ENCODE measurements around the gene MKX.

Gene MKX

GRCh38 chr10:27746397-27747095 is 927 bp upstream of the MKX start:
- Mint-ChIP-seq H3K27me3 (ENCODE audit: low read depth) (peaks cover 73% of the 10 kb centered on the region), H3K4me3 (peak overlapping the region; percentile 35), H3K4me1 (ENCODE audit: low read depth) (peaks cover 18% of the 10 kb centered on the region), H3K27ac (peak overlapping the region; percentile 29), H3K9me3 (no peaks in the 10 kb centered on the region), H3K36me3 (ENCODE audit: low read depth) (peaks cover 2% of the 10 kb centered on the region)

DNA sequence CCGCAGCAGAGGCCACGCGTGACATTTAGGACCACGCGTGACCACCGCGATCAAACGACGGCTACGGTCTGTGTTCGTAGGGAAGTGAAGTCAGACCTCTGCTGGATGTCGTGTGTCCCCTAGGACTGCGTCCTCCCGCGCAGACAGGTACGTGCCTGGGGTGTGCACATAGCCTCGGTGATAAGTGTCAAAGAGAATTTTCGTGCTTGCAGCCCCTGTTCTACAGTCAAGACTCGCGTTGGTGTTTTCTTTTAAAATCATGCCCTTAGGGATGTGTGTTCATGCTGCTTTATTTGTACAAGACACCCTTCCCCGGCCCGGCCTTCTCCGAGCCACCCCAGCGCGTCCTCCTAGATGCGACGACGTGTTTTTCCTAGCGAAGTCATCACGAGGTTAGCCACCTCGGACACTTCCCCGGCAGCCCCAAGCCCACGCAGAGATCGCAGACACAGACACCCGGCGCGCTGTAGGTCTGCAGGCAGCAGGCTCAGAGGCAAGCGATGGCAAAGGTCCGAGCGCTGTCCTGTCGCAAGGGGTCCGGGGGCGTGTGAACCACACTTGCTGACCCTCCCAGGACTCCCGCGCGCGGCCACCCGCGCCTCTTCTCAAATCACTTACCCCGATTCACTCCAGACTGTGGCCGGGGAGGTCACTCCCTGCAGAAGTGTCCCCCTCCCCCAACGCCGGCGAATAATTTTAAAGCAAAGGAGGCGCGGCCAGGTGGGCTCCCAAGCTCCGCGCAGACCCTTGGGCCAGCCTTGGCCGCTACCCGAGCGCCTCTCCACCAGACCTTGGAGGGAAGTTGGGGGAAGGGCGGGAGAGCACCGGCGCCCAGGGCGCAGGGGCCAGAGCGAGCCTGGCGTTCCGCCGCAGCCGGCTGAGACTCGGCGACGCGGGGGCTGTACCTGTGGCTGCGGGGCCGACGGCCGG is 552 bp downstream of the MKX start:
- Mint-ChIP-seq H3K27ac (no peak overlapping the region), H3K36me3 (ENCODE audit: low read depth) (peaks cover 2% of the 10 kb centered on the region), H3K4me3 (peak overlapping the region; percentile 67), H3K27me3 (ENCODE audit: low read depth) (peaks cover 76% of the 10 kb centered on the region), H3K4me1 (ENCODE audit: low read depth) (peaks cover 18% of the 10 kb centered on the region), H3K9me3 (no peaks in the 10 kb centered on the region)

- Mint-ChIP-seq H3K27ac (peak overlapping the region; percentile 36), H3K27me3 (ENCODE audit: low read depth) (peaks cover 72% of the 10 kb centered on the region), H3K4me3 (peak overlapping the region; percentile 71), H3K36me3 (ENCODE audit: low read depth) (peaks cover 2% of the 10 kb centered on the region), H3K9me3 (no peaks in the 10 kb centered on the region), H3K4me1 (ENCODE audit: low read depth) (peaks cover 18% of the 10 kb centered on the region)
These were observed 1.5 kb downstream of the MKX start for GRCh38 chr10:27743877-27744801.

DNA sequence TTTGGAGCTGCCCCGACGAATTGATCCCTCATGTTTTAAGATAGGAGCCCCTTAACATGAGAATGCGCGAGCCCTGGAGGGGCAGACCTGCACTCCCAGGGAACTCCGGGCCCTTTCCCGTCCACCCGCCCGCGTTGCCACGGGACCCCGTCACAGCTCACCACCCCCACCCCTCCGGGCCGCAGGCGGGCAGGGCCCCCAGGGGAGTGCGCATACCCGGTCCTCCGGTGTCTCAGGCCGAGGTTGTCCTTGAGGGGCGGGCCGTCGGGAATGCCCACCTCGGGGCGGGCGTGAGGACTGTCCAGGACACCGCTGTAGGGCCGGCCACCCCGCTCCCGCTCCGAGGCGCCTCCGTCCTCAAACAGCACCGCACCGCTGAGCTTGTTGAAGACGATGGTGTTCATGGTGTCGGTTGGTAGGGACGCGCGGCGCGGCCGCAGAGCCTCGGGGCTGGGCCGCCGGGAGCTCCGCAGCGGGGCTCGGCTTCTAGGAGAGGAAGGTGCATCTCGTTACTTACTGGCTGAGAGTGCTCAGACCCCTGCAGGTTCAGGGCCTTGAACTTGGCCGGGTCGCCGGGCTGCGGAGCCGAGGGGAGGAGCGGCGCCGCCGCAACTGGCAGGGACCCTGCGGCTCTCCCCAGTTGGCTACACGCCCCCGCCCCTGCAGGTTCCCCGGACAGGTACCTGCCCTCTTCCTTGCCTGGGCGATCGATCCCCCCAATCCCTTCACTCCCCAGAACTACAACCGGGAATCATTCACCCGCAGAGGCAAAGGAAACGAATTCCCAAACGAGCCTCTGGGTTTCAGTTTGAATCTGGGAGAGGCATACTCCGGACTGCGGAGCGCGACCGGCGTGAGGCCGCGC is 2.4 kb downstream of the MKX start:
- Mint-ChIP-seq H3K27ac (peak overlapping the region; percentile 36), H3K27me3 (ENCODE audit: low read depth) (peaks cover 72% of the 10 kb centered on the region), H3K9me3 (no peaks in the 10 kb centered on the region), H3K36me3 (ENCODE audit: low read depth) (peaks cover 2% of the 10 kb centered on the region), H3K4me1 (ENCODE audit: low read depth) (peaks cover 18% of the 10 kb centered on the region), H3K4me3 (peak overlapping the region; percentile 71)

DNA sequence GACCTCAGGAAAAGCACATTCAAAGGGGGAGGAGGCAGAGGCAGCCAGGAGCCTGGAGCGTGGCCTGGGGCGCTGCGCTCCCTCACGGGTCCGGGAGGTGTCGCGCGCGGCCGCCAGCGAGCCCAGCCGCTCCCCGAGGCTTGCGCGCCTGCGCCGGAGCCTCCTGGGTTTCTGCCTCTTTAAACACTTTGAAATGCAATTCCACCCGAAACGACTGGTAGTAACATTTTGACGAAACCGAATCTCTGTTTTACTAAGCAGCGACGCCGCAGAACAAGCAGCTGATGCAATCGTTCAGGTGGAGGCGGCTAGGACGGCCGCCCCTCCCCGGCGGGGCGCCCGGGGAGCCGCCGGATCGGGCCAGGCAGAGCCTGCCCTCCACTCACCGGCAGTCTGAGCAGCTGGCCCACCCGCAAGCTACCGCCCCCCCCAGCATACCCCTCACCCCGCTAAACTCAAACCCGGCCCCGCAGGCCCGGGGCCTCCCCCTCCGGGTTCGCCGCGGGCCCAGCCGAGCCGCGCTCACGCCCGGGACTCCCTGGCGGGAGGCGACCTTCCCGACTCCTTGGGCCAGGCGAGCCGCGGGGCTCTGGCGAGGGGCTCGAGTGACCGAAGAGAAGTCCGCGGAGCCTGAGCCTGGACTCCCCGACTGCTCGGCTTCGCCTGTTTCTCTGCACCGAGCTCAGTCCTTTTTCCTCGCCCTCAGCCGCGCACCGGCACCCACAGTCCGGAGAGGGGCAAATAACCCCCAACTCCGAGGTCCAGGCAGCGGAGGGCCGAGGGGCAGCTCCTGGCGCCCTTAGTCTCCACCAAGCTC is 3.2 kb downstream of the MKX start:
- no peak overlapping the region for H3K27ac Mint-ChIP-seq
- peaks cover 2% of the 10 kb centered on the region for H3K36me3 Mint-ChIP-seq (ENCODE audit: low read depth)
- peaks cover 75% of the 10 kb centered on the region for H3K27me3 Mint-ChIP-seq (ENCODE audit: low read depth)
- no peaks in the 10 kb centered on the region for H3K9me3 Mint-ChIP-seq
- H3K4me3 Mint-ChIP-seq = peak overlapping the region; percentile 73
- H3K4me1 Mint-ChIP-seq (ENCODE audit: low read depth) = peaks cover 18% of the 10 kb centered on the region

GRCh38 chr10:27741173-27742091 is 4.2 kb downstream of the MKX start:
- no peak overlapping the region for H3K27ac Mint-ChIP-seq
- peaks cover 74% of the 10 kb centered on the region for H3K27me3 Mint-ChIP-seq (ENCODE audit: low read depth)
- H3K9me3 Mint-ChIP-seq = no peaks in the 10 kb centered on the region
- peaks cover 18% of the 10 kb centered on the region for H3K4me1 Mint-ChIP-seq (ENCODE audit: low read depth)
- H3K36me3 Mint-ChIP-seq (ENCODE audit: low read depth) = peaks cover 2% of the 10 kb centered on the region
- H3K4me3 Mint-ChIP-seq = peak overlapping the region; percentile 73

GRCh38 chr10:27736396-27736795 is 9.2 kb downstream of the MKX start:
- Mint-ChIP-seq H3K27ac (no peak overlapping the region), H3K9me3 (no peaks in the 10 kb centered on the region), H3K36me3 (ENCODE audit: low read depth) (no peaks in the 10 kb centered on the region), H3K27me3 (ENCODE audit: low read depth) (peaks cover 62% of the 10 kb centered on the region), H3K4me1 (ENCODE audit: low read depth) (no peaks in the 10 kb centered on the region), H3K4me3 (no peak overlapping the region)

DNA sequence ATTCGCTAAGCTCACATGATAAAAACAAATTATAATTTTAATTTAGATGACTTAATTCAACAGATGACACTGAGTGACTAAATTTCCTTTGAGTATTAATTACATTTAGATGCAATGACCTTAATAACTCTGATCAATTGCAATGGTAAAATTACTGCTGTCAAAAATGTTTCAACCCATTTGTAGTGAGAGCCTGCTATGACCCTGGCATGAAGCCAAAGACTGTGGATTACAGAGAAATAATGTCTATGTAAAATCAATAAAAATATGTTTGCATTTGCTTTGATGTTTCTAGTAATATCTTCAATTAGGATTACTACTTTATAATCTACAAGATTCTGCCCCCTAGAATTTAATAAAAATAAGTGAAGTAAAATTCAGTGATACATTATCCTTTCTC is 15.6 kb downstream of the MKX start:
- Mint-ChIP-seq H3K27me3 (ENCODE audit: low read depth) (peaks cover 35% of the 10 kb centered on the region), H3K27ac (no peak overlapping the region), H3K4me3 (no peak overlapping the region), H3K9me3 (no peaks in the 10 kb centered on the region), H3K36me3 (ENCODE audit: low read depth) (no peaks in the 10 kb centered on the region), H3K4me1 (ENCODE audit: low read depth) (peaks cover 2% of the 10 kb centered on the region)

- Mint-ChIP-seq H3K27me3 (ENCODE audit: low read depth) (peaks cover 32% of the 10 kb centered on the region), H3K27ac (no peak overlapping the region), H3K4me3 (no peak overlapping the region), H3K36me3 (ENCODE audit: low read depth) (no peaks in the 10 kb centered on the region), H3K9me3 (no peaks in the 10 kb centered on the region), H3K4me1 (ENCODE audit: low read depth) (peaks cover 2% of the 10 kb centered on the region)
These were observed 17.3 kb downstream of the MKX start for GRCh38 chr10:27728338-27728737.

GRCh38 chr10:27724287-27724686 is 21.3 kb downstream of the MKX start:
- H3K27ac Mint-ChIP-seq = no peak overlapping the region
- H3K4me3 Mint-ChIP-seq = no peak overlapping the region
- H3K9me3 Mint-ChIP-seq = no peaks in the 10 kb centered on the region
- peaks cover 36% of the 10 kb centered on the region for H3K27me3 Mint-ChIP-seq (ENCODE audit: low read depth)
- H3K4me1 Mint-ChIP-seq (ENCODE audit: low read depth) = peaks cover 2% of the 10 kb centered on the region
- no peaks in the 10 kb centered on the region for H3K36me3 Mint-ChIP-seq (ENCODE audit: low read depth)

DNA sequence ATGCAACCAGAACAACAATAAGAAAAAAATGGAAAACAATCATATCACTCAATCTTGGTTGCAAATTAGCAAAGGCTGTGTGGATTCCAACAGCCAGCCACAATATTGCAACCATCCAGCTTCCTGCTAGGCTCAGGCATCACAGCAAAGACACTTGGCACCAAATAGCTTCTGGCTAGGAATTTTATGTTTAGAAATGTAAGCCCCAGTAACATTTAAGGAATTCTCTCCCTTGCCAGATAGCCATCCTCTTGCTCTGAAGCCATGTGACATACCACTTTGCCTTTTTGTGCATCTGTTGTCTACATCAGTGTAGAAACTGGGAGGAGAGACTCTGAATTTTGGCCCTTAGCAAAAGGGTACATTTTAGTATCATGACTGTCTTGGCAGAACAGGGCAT is 22.2 kb downstream of the MKX start:
- Mint-ChIP-seq H3K9me3 (no peaks in the 10 kb centered on the region), H3K4me3 (no peak overlapping the region), H3K27me3 (ENCODE audit: low read depth) (peaks cover 34% of the 10 kb centered on the region), H3K27ac (no peak overlapping the region), H3K4me1 (ENCODE audit: low read depth) (peaks cover 2% of the 10 kb centered on the region), H3K36me3 (ENCODE audit: low read depth) (no peaks in the 10 kb centered on the region)

GRCh38 chr10:27720529-27720928 is 25.1 kb downstream of the MKX start:
- Mint-ChIP-seq H3K4me1 (ENCODE audit: low read depth) (no peaks in the 10 kb centered on the region), H3K36me3 (ENCODE audit: low read depth) (no peaks in the 10 kb centered on the region), H3K9me3 (no peaks in the 10 kb centered on the region), H3K27me3 (ENCODE audit: low read depth) (peaks cover 23% of the 10 kb centered on the region), H3K27ac (no peak overlapping the region), H3K4me3 (no peak overlapping the region)

All from T-helper 1 cell treated with Interleukin-12 subunit alpha and Interleukin-12 subunit beta and Interleukin-4 antibody, amounts not matched to agents 30 μg/mL and 1 μg/mL, for 36 hours (primary cell).